GM23338 (cell line): Measurements from ENCODE around the gene GDPD5. TPM values are rescaled to one million over a fixed set of nuclear protein-coding genes. Genes with fewer than 3 reads are reported as not detected.

ENCODE experiments used
- ATAC-seq: fragments of 200-7000 bp; cut with Tn5 transposase; 3 replicates; pipeline ENCODE4 v1.9.1; 2020
- DNase-seq: peaks from one replicate; pipeline ENCODE4 v3.0.0-alpha.2; 2015; ENCODE audit warnings: low spot score
- H2AFZ ChIP-seq: fragments of 200-600 bp; sonication (generic); 2 replicates; pipeline ENCODE4 v1.8.0; 2016; ENCODE audit warnings: antibody characterized with exemption, mild to moderate bottlenecking, moderate library complexity
- H3F3A ChIP-seq: fragments of 200-600 bp; sonication (generic); replicated peaks from 2 replicates; pipeline ENCODE4 v1.8.0; 2017; ENCODE audit warnings: antibody characterized with exemption, mixed run types, low read depth
- H3K27ac ChIP-seq: fragments of 200-600 bp; sonication (generic); 2 replicates; pipeline ENCODE4 v1.6.1; 2016; ENCODE audit warnings: low read depth
- H3K27me3 ChIP-seq: fragments of 200-600 bp; sonication (generic); 2 replicates; pipeline ENCODE4 v1.8.0; 2016; ENCODE audit warnings: mild to moderate bottlenecking, mixed run types, moderate library complexity; ENCODE audit not compliant: insufficient read depth
- H3K36me3 ChIP-seq: fragments of 200-600 bp; sonication (generic); 2 replicates; pipeline ENCODE4 v1.8.0; 2016; ENCODE audit warnings: mild to moderate bottlenecking; ENCODE audit not compliant: insufficient read depth
- H3K4me1 ChIP-seq: fragments of 200-600 bp; sonication (generic); 2 replicates; pipeline ENCODE4 v1.8.0; 2016; ENCODE audit warnings: mild to moderate bottlenecking, moderate library complexity; ENCODE audit not compliant: insufficient read depth
- H3K4me2 ChIP-seq: fragments of 200-600 bp; sonication (generic); 2 replicates; pipeline ENCODE4 v1.7.1; 2017; ENCODE audit warnings: mixed run types
- H3K4me3 ChIP-seq: fragments of 200-600 bp; sonication (generic); 2 replicates; pipeline ENCODE4 v1.6.1; 2016; ENCODE audit warnings: mixed run types
- H3K79me2 ChIP-seq: fragments of 200-600 bp; sonication (generic); replicated peaks from 2 replicates; pipeline ENCODE4 v1.8.0; 2017; ENCODE audit warnings: mild to moderate bottlenecking; ENCODE audit not compliant: insufficient read depth
- H3K9me2 ChIP-seq: fragments of 200-600 bp; sonication (generic); 2 replicates; pipeline ENCODE4 v1.8.0; 2017; ENCODE audit not compliant: insufficient read depth
- H4K20me1 ChIP-seq: fragments of 200-600 bp; sonication (generic); replicated peaks from 2 replicates; pipeline ENCODE4 v1.8.0; 2017; ENCODE audit warnings: mild to moderate bottlenecking; ENCODE audit not compliant: insufficient read depth
- H3K27ac Mint-ChIP-seq: 2 replicates; pipeline ENCODE4 v1.8.0; 2020; ENCODE audit warnings: inconsistent platforms, mild to moderate bottlenecking, moderate library complexity, mixed read lengths
- H3K27me3 Mint-ChIP-seq: 3 replicates; pipeline ENCODE4 v1.8.0; 2022; ENCODE audit warnings: low read depth, mild to moderate bottlenecking, moderate library complexity, mixed read lengths, inconsistent platforms; ENCODE audit not compliant: insufficient read depth, poor library complexity
- H3K36me3 Mint-ChIP-seq: 3 replicates; pipeline ENCODE4 v1.8.0; 2021; ENCODE audit warnings: low read depth, mild to moderate bottlenecking, inconsistent platforms, moderate library complexity, mixed read lengths
- H3K4me1 Mint-ChIP-seq: 3 replicates; pipeline ENCODE4 v1.8.0; 2020; ENCODE audit warnings: mild to moderate bottlenecking, inconsistent platforms, mixed read lengths
- H3K4me3 Mint-ChIP-seq: 3 replicates; pipeline ENCODE4 v1.8.0; 2021; ENCODE audit warnings: moderate library complexity, mild to moderate bottlenecking, inconsistent platforms, mixed read lengths
- H3K9me3 Mint-ChIP-seq: 3 replicates; pipeline ENCODE4 v1.8.0; 2020; ENCODE audit warnings: moderate library complexity, mild to moderate bottlenecking, inconsistent platforms, mixed read lengths
- CREB1 ChIP-seq: fragments of 250-450 bp; sonication (Bioruptor Pico); IDR thresholded peaks from 2 replicates; pipeline ENCODE4 v1.5.0; 2020; ENCODE audit warnings: low read depth, mild to moderate bottlenecking, moderate library complexity
- EZH2 ChIP-seq: fragments of 200-600 bp; sonication (generic); IDR thresholded peaks from one replicate; pipeline ENCODE4 v1.8.0; 2017; ENCODE audit warnings: antibody characterized with exemption, mild to moderate bottlenecking, low read depth; ENCODE audit not compliant: unreplicated experiment
- EZH2phosphoT487 ChIP-seq: fragments of 200-600 bp; sonication (generic); IDR thresholded peaks from one replicate; pipeline ENCODE4 v1.8.1; 2018; ENCODE audit warnings: antibody characterized with exemption; ENCODE audit not compliant: unreplicated experiment
- JUNB ChIP-seq: IDR thresholded peaks from one replicate; pipeline ENCODE4 v1.6.1; 2016; ENCODE audit warnings: antibody characterized with exemption; ENCODE audit not compliant: unreplicated experiment
- NANOG ChIP-seq: IDR thresholded peaks from 2 replicates; pipeline ENCODE4 v1.6.1; 2016; ENCODE audit warnings: antibody characterized with exemption, borderline replicate concordance
- POLR2AphosphoS5 ChIP-seq: IDR thresholded peaks from 2 replicates; pipeline ENCODE4 v1.6.1; 2016; ENCODE audit warnings: antibody characterized with exemption, low read depth
- REST ChIP-seq: IDR thresholded peaks from one replicate; pipeline ENCODE4 v1.6.1; 2018; ENCODE audit warnings: antibody characterized with exemption; ENCODE audit not compliant: unreplicated experiment
- STAT1 ChIP-seq: IDR thresholded peaks from one replicate; pipeline ENCODE4 v1.6.1; 2016; ENCODE audit warnings: antibody characterized with exemption; ENCODE audit not compliant: unreplicated experiment
- ZNF114 ChIP-seq: fragments of 250-450 bp; sonication (Bioruptor Pico); IDR thresholded peaks from 2 replicates; pipeline ENCODE4 v1.5.0; 2020; ENCODE audit warnings: mild to moderate bottlenecking, moderate library complexity
- ZNF331 ChIP-seq: fragments of 250-450 bp; sonication (Bioruptor Pico); IDR thresholded peaks from 2 replicates; pipeline ENCODE4 v1.5.0; 2020; ENCODE audit warnings: low read depth, mild to moderate bottlenecking, moderate library complexity
- polyA plus RNA-seq: library from polyadenylated mRNA; unstranded; fragments of >200 nt; fragmentation: Nextera tagmentation; extraction: Ambion mirVana; gene quantifications from 2 replicates; pipeline ENCODE4 v1.2.1, GENCODE V29; 2016
- total RNA-seq: library from RNA; depleted of rRNA; stranded (reverse); fragments of >200 nt; shearing (Covaris generic); gene quantifications from 2 replicates; pipeline ENCODE4 v1.2.3, GENCODE V29; 2014
- TF ChIP-seq, protein P1 (sequence below): IDR thresholded peaks from 2 replicates; pipeline ENCODE4 v1.6.1; 2016; ENCODE audit warnings: antibody characterized with exemption
- TF ChIP-seq, protein P2 (sequence below): fragments of 250-450 bp; sonication (Bioruptor Pico); IDR thresholded peaks from 2 replicates; pipeline ENCODE4 v1.5.0; 2020; ENCODE audit warnings: mild to moderate bottlenecking, moderate library complexity
- TF ChIP-seq, protein P3 (sequence below), 2 experiments: fragments of 200-600 bp in 1 of 2; sonication (generic) in 1 of 2; conservative IDR thresholded peaks; 2 replicates each; pipeline versions ENCODE4 v1.5.1 to v1.6.1; 2016 to 2017; ENCODE audit warnings: antibody characterized with exemption in 2 of 2, low read depth in 2 of 2, mild to moderate bottlenecking in 2 of 2, moderate library complexity in 1 of 2

GDPD5 gene
- total and polyA plus RNA-seq, 2 experiments from 2014 or later, result 1.6 to 4.9 TPM

DNA sequence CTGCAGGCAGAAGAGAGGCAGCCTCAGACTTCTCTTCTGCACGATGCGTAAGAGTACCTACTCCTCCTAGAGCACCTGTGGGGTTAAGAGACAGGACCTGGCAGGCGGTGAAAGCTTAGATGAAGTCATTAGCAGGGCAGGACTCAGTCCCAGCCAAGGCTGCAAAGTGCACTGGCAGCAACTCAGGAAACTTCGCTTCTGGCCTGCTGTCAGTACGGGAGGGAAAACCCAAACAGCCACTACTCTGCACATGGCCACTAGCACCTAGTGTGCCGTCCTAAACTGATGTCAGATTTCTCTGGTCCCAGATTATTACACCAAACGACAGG, 84.0 kb downstream of the GDPD5 start:
- DNase-seq, result no peak
- Histone ChIP-seq H3K4me1 (0 out of 2 replicates have a peak, but pooled peaks cover 3% of the 10 kb centered on the region), H3K79me2 (no peaks in the 10 kb centered on the region), H2AFZ (no peak overlapping the region), H3K36me3 (no peaks in the 10 kb centered on the region), H3F3A (no peaks in the 10 kb centered on the region), H3K4me3 (no peak overlapping the region), H3K9me2 (no peaks in the 10 kb centered on the region), H3K4me2 (no peak overlapping the region), H4K20me1 (no peaks in the 10 kb centered on the region), H3K27me3 (no peaks in the 10 kb centered on the region), H3K27ac (no peak overlapping the region)
- Mint-ChIP-seq H3K36me3 (no peaks in the 10 kb centered on the region), H3K27me3 (peaks cover 2% of the 10 kb centered on the region), H3K4me3 (no peak overlapping the region), H3K9me3 (no peaks in the 10 kb centered on the region; the same call in 2 of the 3 replicates), H3K27ac (no peak overlapping the region), H3K4me1 (peaks cover 25% of the 10 kb centered on the region)
- TF ChIP-seq EZH2 (no peak), POLR2AphosphoS5 (no peak), REST (no peak), ZNF114 (CRISPR knock-in tag) (no peak), ZNF331 (CRISPR knock-in tag) (no peak), JUNB (no peak), NANOG (no peak), STAT1 (no peak), EZH2phosphoT487 (no peak), CREB1 (no peak)
- TF ChIP-seq, protein P1, sequence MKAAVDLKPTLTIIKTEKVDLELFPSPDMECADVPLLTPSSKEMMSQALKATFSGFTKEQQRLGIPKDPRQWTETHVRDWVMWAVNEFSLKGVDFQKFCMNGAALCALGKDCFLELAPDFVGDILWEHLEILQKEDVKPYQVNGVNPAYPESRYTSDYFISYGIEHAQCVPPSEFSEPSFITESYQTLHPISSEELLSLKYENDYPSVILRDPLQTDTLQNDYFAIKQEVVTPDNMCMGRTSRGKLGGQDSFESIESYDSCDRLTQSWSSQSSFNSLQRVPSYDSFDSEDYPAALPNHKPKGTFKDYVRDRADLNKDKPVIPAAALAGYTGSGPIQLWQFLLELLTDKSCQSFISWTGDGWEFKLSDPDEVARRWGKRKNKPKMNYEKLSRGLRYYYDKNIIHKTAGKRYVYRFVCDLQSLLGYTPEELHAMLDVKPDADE, result no peak
- TF ChIP-seq, protein P2, sequence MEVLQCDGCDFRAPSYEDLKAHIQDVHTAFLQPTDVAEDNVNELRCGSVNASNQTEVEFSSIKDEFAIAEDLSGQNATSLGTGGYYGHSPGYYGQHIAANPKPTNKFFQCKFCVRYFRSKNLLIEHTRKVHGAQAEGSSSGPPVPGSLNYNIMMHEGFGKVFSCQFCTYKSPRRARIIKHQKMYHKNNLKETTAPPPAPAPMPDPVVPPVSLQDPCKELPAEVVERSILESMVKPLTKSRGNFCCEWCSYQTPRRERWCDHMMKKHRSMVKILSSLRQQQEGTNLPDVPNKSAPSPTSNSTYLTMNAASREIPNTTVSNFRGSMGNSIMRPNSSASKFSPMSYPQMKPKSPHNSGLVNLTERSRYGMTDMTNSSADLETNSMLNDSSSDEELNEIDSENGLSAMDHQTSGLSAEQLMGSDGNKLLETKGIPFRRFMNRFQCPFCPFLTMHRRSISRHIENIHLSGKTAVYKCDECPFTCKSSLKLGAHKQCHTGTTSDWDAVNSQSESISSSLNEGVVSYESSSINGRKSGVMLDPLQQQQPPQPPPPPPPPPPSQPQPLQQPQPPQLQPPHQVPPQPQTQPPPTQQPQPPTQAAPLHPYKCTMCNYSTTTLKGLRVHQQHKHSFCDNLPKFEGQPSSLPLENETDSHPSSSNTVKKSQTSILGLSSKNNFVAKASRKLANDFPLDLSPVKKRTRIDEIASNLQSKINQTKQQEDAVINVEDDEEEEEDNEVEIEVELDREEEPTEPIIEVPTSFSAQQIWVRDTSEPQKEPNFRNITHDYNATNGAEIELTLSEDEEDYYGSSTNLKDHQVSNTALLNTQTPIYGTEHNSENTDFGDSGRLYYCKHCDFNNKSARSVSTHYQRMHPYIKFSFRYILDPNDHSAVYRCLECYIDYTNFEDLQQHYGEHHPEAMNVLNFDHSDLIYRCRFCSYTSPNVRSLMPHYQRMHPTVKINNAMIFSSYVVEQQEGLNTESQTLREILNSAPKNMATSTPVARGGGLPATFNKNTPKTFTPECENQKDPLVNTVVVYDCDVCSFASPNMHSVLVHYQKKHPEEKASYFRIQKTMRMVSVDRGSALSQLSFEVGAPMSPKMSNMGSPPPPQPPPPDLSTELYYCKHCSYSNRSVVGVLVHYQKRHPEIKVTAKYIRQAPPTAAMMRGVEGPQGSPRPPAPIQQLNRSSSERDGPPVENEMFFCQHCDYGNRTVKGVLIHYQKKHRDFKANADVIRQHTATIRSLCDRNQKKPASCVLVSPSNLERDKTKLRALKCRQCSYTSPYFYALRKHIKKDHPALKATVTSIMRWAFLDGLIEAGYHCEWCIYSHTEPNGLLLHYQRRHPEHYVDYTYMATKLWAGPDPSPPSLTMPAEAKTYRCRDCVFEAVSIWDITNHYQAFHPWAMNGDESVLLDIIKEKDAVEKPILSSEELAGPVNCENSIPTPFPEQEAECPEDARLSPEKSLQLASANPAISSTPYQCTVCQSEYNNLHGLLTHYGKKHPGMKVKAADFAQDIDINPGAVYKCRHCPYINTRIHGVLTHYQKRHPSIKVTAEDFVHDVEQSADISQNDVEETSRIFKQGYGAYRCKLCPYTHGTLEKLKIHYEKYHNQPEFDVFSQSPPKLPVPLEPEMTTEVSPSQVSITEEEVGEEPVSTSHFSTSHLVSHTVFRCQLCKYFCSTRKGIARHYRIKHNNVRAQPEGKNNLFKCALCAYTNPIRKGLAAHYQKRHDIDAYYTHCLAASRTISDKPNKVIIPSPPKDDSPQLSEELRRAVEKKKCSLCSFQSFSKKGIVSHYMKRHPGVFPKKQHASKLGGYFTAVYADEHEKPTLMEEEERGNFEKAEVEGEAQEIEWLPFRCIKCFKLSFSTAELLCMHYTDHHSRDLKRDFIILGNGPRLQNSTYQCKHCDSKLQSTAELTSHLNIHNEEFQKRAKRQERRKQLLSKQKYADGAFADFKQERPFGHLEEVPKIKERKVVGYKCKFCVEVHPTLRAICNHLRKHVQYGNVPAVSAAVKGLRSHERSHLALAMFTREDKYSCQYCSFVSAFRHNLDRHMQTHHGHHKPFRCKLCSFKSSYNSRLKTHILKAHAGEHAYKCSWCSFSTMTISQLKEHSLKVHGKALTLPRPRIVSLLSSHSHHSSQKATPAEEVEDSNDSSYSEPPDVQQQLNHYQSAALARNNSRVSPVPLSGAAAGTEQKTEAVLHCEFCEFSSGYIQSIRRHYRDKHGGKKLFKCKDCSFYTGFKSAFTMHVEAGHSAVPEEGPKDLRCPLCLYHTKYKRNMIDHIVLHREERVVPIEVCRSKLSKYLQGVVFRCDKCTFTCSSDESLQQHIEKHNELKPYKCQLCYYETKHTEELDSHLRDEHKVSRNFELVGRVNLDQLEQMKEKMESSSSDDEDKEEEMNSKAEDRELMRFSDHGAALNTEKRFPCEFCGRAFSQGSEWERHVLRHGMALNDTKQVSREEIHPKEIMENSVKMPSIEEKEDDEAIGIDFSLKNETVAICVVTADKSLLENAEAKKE (CRISPR knock-in tag), result no peak
- TF ChIP-seq, protein P3, sequence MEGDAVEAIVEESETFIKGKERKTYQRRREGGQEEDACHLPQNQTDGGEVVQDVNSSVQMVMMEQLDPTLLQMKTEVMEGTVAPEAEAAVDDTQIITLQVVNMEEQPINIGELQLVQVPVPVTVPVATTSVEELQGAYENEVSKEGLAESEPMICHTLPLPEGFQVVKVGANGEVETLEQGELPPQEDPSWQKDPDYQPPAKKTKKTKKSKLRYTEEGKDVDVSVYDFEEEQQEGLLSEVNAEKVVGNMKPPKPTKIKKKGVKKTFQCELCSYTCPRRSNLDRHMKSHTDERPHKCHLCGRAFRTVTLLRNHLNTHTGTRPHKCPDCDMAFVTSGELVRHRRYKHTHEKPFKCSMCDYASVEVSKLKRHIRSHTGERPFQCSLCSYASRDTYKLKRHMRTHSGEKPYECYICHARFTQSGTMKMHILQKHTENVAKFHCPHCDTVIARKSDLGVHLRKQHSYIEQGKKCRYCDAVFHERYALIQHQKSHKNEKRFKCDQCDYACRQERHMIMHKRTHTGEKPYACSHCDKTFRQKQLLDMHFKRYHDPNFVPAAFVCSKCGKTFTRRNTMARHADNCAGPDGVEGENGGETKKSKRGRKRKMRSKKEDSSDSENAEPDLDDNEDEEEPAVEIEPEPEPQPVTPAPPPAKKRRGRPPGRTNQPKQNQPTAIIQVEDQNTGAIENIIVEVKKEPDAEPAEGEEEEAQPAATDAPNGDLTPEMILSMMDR (conservative IDR thresholded peaks at IDR 0.05; ENCODE audit: low read depth in 2 of 2), result no peak
- no peak for ATAC-seq
